ENCODE measurements around the gene DCDC2.

GRCh38 chr6:24323632-24324337, 34.1 kb downstream of the DCDC2 start:
- TF ChIP-seq FOXA1 (IDR thresholded peaks at IDR 0.05) (no peak), ZNF384 (IDR thresholded peaks at IDR 0.05) (no peak), SP1 (IDR thresholded peaks at IDR 0.05) (no peak), TARDBP (IDR thresholded peaks at IDR 0.05) (no peak), FOXK2 (IDR thresholded peaks at IDR 0.05) (no peak), ARNT (IDR thresholded peaks at IDR 0.05) (no peak), BHLHE40 (IDR thresholded peaks at IDR 0.05; ENCODE audit: borderline replicate concordance) (no peak), FOXM1 (IDR thresholded peaks at IDR 0.05; ENCODE audit: borderline replicate concordance) (no peak), ELF4 (IDR thresholded peaks at IDR 0.05) (no peak), NFRKB (IDR thresholded peaks at IDR 0.05) (no peak)

All from HEK293T (cell line).